Gastrocnemius medialis (tissue), 4 donors: ENCODE data around the gene ISLR2.

Experiments used
- POLR2A ChIP-seq, 2 donors: fragments of 450-650 bp; IDR thresholded peaks; one replicate each; pipeline ENCODE4 v1.6.1; 2017; ENCODE audit warnings: antibody characterized with exemption in 2 of 2, mild to moderate bottlenecking in 2 of 2, moderate library complexity in 2 of 2
- TF ChIP-seq, protein P1 (sequence below), 5 experiments: fragments of 450-650 bp in 3 of 5; fragments of 200-600 bp in 2 of 5; sonication (generic) in 2 of 5; IDR thresholded peaks in 4 of 5; conservative IDR thresholded peaks in 1 of 5; 1 replicate in 4 of 5; 2 replicates in 1 of 5; pipeline ENCODE4 v1.5.1; 2016 to 2019; ENCODE audit warnings: antibody characterized with exemption in 5 of 5, mild to moderate bottlenecking in 3 of 5, moderate library complexity in 3 of 5

DNA sequence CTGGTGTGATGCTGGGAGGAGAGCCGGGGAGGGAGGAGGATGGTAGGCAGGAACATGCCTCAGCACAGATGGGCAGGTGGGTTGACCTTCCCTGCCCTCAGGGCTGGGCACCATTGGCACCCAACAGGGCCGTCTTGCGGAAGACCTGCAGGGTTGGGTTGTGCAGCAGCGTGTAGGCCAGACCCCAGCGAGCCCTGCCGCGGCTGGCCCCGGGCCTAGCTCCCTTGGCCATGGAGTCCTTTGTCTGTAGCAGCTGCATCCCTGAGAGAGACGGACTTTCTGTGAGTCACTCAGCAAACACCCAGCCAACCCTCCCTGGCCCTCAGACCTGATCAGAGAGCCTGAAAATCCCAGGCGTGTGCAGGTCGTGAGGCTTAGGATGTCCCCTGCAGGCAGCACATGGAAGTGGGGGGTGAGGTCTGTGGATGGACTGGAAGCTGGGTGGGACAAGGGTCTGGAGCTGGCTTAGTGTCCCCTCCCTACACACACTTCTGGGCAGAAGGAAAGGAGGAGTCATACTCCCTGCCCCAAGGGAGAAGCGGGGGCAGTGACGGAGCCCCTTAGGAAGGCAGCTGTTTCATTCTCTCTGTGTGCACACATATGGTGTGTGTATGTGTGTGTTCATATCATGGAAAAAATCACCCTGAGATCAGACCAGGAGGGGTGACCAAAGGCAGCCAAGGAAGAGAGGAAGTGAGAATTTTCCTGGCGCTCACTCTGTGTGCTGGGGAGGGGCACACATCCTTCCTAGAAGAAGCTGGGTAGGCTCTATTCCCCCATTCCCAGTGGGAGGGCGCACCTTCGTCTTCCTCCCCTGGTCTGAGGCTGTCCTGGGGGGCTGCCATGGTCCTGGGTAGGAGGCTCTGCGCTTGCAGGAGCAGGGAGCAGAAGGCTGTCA lies 49.8 kb downstream of the ISLR2 start:
- TF ChIP-seq, protein P1, sequence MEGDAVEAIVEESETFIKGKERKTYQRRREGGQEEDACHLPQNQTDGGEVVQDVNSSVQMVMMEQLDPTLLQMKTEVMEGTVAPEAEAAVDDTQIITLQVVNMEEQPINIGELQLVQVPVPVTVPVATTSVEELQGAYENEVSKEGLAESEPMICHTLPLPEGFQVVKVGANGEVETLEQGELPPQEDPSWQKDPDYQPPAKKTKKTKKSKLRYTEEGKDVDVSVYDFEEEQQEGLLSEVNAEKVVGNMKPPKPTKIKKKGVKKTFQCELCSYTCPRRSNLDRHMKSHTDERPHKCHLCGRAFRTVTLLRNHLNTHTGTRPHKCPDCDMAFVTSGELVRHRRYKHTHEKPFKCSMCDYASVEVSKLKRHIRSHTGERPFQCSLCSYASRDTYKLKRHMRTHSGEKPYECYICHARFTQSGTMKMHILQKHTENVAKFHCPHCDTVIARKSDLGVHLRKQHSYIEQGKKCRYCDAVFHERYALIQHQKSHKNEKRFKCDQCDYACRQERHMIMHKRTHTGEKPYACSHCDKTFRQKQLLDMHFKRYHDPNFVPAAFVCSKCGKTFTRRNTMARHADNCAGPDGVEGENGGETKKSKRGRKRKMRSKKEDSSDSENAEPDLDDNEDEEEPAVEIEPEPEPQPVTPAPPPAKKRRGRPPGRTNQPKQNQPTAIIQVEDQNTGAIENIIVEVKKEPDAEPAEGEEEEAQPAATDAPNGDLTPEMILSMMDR (IDR thresholded peaks at IDR 0.05 in 4 of 5, conservative IDR thresholded peaks at IDR 0.05 in 1 of 5) = no peak
- no peak for TF ChIP-seq POLR2A (IDR thresholded peaks at IDR 0.05)
